GM19395 (cell line): ENCODE data around the gene KCNE3.

Experiments used
- ATAC-seq: cut with Tn5 transposase; IDR thresholded peaks from one replicate; pipeline ENCODE4 v1.9.1; 2021; ENCODE audit warnings: mild to moderate bottlenecking, moderate library complexity; ENCODE audit not compliant: unreplicated experiment

KCNE3 gene

DNA sequence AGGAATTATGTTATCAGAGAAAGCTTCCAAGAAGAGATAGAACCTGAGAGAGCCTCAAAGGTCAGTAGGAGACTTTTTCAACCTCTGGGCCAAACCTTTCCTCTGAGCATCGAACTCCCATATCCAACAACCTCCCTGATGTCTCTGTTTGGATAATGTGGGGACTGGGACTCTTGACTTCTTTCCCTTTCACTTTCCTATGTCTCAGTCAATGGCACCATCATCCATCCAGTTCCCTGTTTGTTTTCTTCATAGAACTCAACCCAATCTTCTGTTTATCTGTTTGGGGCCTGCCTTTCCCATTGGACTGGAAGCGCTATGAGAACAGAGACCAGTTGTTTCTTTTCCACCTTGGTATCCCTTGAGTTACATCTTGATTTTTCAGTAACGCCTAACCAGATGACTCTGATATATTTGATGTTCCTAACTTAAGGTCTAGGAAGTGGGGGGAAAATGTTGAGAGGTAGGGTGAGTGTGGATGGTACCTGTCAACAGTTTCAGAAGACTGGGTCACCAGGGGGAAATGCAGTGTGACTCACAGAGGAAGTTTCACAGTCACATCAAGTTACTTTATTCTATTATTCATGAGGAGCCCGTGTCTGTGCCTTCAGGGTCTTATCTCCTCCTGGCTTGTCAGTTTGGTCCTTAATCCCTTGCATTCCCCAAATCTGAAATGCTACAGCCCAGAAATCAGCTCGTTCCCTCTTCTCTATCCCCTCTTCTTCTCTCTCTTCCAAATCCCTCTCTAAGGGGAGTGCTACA, 4.5 kb upstream of the KCNE3 start:
- no peak for ATAC-seq

DNA sequence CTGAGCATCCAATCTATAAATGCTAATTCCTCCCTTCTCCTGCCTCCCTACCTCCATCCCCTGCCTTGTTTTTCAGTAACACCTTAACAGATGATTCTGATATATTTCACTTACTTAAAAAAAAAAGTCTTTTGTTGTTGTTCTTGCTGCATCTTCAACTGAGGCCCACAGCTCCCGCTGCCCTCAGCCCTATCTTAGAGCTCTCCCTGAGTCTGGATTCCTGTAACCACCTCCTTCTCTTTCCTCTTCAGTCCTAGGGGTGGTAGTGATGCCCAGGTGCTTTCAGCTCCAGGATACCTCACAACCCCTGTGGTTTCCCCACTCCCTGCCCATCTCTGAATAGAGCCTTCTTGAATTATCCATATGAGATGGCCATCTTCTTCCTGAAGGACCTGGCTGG, 3.7 kb upstream of the KCNE3 start:
- no peak for ATAC-seq

DNA sequence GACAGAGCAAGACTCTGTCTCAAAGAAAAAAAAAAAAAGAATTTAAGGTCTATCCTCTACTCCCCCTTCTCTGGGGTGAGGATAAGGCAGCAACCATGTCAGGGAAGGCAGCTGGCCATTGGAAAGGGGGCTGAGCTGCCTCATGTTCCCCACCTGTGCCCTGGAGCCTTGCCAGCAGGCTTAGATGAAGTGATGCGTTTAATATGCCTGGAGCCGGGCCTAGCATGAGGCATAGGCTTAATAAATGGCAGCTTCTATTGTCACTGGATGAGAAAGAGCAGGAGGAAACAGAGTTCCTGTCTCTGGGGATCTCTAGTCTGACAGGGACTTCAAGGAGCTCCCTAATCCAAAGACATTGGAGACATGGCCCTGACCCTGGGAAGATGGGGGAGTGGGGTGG, 3.2 kb upstream of the KCNE3 start:
- no peak for ATAC-seq

- ATAC-seq, result no peak
Observed at GRCh38 chr11:74468936-74469335, 1.6 kb upstream of the KCNE3 start.

DNA sequence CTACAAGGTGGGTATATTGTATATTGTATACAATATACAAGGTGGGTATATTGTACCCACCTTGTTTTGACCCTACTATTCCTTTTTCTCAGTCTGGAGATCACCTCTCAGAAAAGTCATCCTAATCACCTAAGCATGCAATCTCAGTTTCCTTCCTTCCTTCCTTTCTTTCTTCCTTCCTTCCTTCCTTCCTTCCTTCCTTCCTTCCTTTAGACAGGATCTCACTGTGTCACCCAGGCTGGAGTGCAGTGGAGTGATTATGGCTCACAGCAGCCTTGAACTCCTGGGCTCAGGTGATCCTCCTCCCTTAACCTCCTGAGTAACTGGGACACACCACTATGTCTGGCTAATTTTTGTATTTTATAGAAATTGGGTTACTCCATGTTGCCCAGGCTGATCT, 1.2 kb upstream of the KCNE3 start:
- no peak for ATAC-seq

DNA sequence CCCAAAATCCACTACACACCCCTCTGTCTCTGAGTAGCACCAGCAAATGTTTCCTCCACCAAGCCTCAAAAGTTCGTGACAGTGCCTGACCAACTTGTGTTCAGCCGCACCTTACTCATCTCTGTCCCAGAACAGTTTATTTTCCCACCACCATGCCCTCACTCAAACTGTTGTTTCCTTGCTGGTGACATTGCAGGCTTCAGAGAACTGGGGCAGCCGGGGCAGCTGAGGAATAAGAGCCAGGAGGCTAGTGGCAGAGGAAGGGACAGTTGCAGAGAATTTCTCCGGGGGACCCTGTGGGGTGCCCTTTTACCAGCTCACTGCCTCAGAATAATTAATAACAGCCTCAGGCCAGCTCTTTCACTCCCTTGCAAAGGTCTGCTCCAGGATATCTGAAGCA, 709 bp upstream of the KCNE3 start:
- no peak for ATAC-seq

DNA sequence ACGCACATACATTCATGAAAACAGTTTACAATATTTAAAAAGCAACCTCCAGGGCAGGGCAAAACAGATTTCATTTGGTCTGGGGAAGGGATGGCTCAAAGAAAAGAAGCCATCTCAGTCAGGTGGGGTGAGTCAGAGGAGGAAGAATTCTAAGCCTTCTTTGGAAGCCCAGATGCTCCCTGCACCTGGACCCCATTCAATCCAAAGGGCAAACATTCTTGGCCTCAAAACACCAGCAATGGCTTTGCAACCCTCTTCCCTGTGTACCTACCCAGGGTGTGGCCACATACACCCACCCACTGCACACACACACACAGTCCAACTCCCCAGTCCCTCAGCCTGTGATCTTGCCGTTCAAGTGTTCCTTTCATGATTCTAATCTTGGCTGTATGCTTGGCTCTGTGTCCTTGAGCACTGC, 2.0 kb downstream of the KCNE3 start:
- ATAC-seq, result no peak

DNA sequence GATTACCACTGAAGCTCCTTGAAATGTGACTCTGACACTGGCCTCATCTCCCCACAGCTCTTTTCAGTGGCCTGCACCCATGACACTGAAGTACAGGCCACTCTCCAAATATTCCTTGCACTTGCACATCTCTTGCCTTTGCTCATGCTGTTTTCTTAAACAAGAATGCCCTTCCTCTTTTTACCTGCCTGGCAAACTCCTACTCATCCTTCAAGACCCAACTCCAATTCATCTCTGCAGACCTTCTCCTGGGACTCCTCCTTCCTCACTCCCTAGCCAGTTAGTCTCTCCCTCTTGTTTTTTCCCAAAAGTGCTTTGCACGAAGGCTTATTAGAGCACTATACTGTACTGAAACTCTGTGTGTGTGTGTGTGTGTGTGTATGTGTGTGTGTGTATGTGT, 2.6 kb downstream of the KCNE3 start:
- no peak for ATAC-seq

- no peak for ATAC-seq
Observed at GRCh38 chr11:74463216-74463615, 4.1 kb downstream of the KCNE3 start.

DNA sequence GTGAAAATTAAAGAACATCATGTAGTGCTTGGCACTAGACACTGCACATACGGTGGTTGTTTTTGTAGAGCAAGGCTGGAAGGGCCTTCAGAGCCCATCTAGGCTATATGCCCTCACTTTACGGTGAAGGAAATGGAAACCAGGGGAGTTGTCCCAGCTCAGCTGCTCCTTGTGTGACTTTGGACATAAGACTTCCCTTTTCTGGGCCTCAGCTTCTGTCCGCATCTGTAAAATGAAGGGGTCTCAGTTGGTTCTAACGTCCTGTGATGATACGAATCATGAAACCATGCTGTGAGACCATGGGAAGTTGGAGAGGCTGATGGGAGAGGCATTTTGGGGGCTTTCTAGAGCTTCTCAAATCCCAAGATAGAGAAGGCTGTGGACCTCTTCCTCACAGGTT, 4.7 kb downstream of the KCNE3 start:
- ATAC-seq, result no peak

- ATAC-seq, result no peak
Observed at GRCh38 chr11:74462009-74462408, 5.3 kb downstream of the KCNE3 start.

DNA sequence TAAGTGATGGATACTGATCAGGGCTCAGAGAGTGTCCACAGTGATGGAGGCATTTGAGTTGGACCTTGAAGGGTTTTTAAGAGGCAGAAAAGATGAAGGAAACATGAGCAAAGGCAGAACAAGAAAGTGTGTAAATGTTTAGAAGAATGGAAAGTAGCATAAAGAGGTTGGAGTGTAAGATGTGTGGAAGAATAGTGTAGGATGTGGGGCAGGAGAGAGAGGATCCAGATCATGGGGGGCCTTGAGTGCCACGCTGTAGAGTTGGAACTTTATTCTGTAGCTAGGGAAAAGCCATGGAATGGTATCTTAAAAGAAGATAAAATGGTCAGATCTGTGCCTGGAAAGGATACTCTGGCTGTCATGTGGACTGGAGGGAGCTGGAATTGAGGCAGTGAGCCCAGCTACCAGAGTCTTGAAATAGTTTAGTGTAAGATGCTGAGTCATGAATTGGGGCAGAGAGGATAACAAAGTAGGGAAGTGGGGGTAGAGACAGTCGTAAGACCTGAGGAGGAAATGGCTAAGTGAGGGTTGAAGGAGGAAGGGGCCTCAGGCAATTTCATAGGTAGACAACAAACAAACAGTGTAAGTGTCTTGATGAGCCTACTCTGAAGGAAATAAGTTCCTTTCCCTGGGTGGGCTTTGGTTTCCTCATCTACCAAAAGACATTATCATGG, 6.7 kb downstream of the KCNE3 start:
- no peak for ATAC-seq

DNA sequence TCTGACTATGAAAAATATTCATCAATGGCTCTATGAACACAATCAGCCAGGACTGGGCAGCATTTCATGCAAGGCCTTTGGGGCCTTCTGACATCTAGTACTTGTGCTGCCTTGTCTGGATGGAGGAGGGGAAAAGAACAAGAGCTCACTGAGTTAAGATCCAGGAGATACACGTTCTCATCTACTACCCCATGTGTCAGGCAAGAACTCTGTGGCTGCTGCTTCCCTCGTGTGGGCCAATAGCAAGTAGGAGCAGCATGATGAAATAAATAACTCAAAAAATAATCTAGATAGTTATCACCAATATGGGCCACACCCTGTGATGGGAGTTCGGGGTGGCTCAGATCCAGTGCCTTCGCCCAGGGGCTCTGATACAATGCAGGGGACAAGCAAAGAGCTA, 7.3 kb downstream of the KCNE3 start:
- ATAC-seq, result no peak

GRCh38 chr11:74459584-74459983, 7.8 kb downstream of the KCNE3 start:
- no peak for ATAC-seq

GRCh38 chr11:74457356-74457755, 10.0 kb downstream of the KCNE3 start:
- ATAC-seq, result no peak

DNA sequence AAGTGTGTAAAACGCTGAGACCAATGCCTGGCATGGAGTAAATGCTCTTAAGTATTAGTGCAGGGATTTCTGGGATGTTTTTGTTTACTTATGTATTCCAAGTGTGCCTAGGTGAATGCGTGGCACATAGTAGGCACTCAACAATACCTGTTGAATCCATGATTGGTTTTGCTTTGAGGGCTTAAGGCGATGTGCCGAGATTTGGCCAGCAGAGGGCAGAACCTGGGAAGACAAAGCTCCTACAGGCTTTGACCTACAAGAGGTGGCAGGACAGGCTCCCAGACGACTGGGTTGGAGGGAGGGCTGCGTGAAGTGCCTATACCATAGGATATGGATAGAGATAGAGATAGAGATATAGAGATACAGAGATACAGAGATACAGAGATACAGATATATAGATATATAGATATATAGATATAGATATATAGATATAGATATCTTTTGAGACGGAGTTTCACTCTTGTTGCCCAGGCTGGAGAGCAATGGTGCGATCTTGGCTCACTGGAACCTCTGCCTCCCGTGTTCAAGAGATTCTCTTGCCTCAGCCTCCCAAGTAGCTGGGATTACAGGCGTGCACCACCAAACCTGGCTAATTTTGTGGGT, 13.9 kb downstream of the KCNE3 start:
- no peak for ATAC-seq

- no peak for ATAC-seq
Observed at GRCh38 chr11:74452366-74452765, 15.0 kb downstream of the KCNE3 start.

DNA sequence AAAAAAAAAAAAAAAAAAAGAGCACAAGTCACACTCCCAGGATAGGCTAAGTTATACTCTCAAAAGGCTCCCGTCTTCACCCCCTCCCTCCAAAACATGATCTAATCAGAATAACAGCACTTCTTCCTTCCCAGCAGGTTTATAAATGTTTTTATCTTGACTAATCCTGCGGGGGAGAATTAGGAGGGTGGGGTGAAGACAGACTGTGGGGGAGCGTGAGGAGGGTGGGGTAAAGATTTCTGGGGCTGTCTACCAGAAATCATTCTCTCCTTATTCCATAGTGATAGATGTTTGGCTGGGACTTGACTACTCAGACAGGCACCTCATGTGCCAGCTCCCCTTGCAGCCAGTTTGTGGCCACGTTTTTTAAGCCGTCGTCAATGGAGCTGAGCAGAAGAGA, 17.0 kb downstream of the KCNE3 start:
- ATAC-seq, result no peak

DNA sequence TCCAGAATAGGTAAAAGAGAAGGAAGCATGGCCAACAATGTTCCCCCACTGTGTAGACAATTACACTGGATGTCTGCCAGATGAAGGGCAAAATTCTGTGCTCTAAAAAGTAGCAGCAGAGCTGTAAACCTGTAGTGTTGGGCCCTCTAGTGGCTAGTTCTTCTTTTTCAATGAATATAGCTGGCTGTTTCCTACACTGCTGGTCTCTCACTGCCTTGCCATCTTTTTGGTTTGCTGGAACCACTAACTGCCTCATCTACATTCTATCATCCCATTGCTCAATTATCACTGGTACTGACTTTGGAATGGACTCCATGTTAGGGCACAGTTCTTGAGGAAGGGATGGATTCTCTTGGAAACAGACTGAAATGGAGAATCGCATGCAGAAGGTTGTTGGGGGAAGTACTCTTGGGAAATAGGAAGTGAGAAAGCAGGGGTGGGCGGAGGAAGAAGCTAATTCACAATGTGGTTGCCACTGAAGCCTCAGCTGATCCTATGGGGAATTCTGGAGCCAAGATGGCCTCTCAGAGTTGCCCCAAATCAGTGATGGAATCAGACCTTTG, 17.9 kb downstream of the KCNE3 start:
- ATAC-seq, result peak; percentile 72

- ATAC-seq, result no peak
Observed at GRCh38 chr11:74447720-74448119, 19.6 kb downstream of the KCNE3 start.

DNA sequence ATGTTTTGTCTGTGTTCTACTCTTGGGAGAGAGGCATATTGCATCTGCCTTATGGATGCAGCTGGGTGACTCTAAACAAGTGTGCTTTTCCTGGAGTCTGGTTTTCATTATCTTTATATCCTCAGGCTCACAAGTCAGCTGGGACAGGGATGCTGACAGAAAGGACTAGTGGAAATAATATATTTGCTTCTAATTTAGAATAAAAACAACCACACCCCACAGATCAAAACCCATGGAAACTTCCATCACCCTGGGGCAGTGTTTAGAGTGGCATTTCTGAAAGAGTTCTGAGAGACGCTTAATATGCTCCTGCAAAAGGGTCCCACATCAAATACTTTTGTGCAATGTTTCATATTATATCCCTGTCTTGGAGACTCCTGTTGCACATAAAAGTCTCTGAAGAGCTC, 20.8 kb downstream of the KCNE3 start:
- no peak for ATAC-seq
